Activated effector memory CD4-positive, alpha-beta T cell treated with Interleukin-2 at 50 U/mL for 16 hours (primary cell): ENCODE results near the gene TSKS.
"Not testable (repeated sequence)": the region's sequence is repeated elsewhere in the genome, so short reads cannot be mapped to it uniquely, and the experiment has no call there.

Source experiments
- DNase-seq: peaks from one replicate; pipeline ENCODE4 v3.0.0-alpha.2; 2020

TSKS gene

GRCh38 chr19:49766007-49766929 lies 3.2 kb upstream of the TSKS start:
- peak; percentile 99 for DNase-seq

GRCh38 chr19:49764341-49764740 lies 1.2 kb upstream of the TSKS start:
- no peak for DNase-seq

- DNase-seq, result no peak
Measured at GRCh38 chr19:49761625-49762311, 1.3 kb downstream of the TSKS start.

- DNase-seq, result no peak
Measured at GRCh38 chr19:49761249-49761624, 1.9 kb downstream of the TSKS start.

GRCh38 chr19:49758292-49758691 lies 4.8 kb downstream of the TSKS start:
- DNase-seq, result no peak

GRCh38 chr19:49755956-49756355 lies 7.2 kb downstream of the TSKS start:
- no peak for DNase-seq

GRCh38 chr19:49752701-49753100 lies 10.4 kb downstream of the TSKS start:
- DNase-seq, result no peak

GRCh38 chr19:49749771-49750170 lies 13.3 kb downstream of the TSKS start:
- DNase-seq, result no peak

GRCh38 chr19:49749055-49749716 lies 13.9 kb downstream of the TSKS start:
- DNase-seq, result no peak

- no peak for DNase-seq
Measured at GRCh38 chr19:49746206-49746958, 16.7 kb downstream of the TSKS start.

GRCh38 chr19:49744946-49745381 lies 18.1 kb downstream of the TSKS start:
- DNase-seq, result no peak

- DNase-seq, result no peak
Measured at GRCh38 chr19:49741210-49741844, 21.8 kb downstream of the TSKS start.

GRCh38 chr19:49739933-49740332 lies 23.2 kb downstream of the TSKS start:
- DNase-seq, result no peak

GRCh38 chr19:49739098-49739497 lies 24.0 kb downstream of the TSKS start:
- no peak for DNase-seq

- DNase-seq, result no peak
Measured at GRCh38 chr19:49738268-49738667, 24.8 kb downstream of the TSKS start.

- DNase-seq, result no peak
Measured at GRCh38 chr19:49730166-49730565, 32.9 kb downstream of the TSKS start.

GRCh38 chr19:49727217-49728030 lies 35.7 kb downstream of the TSKS start:
- DNase-seq, result no peak

- DNase-seq, result not testable (repeated sequence)
Measured at GRCh38 chr19:49719420-49719819, 43.7 kb downstream of the TSKS start.

GRCh38 chr19:49718991-49719390 lies 44.1 kb downstream of the TSKS start:
- no peak for DNase-seq

- DNase-seq, result no peak
Measured at GRCh38 chr19:49718511-49718910, 44.6 kb downstream of the TSKS start.

- DNase-seq, result no peak
Measured at GRCh38 chr19:49716154-49716553, 47.0 kb downstream of the TSKS start.
